ENCODE measurements around the gene OR51B4.

- TF ChIP-seq CTCF (IDR thresholded peaks at IDR 0.05) (no peak), POLR2A (IDR thresholded peaks at IDR 0.05) (no peak), EP300 (IDR thresholded peaks at IDR 0.05) (no peak), POLR2AphosphoS5 (IDR thresholded peaks at IDR 0.05) (no peak)
These were observed 26.2 kb downstream of the OR51B4 start for GRCh38 chr11:5275369-5276110.
